Measurements from ENCODE around the gene SHISAL1.

The SHISAL1 gene

DNA sequence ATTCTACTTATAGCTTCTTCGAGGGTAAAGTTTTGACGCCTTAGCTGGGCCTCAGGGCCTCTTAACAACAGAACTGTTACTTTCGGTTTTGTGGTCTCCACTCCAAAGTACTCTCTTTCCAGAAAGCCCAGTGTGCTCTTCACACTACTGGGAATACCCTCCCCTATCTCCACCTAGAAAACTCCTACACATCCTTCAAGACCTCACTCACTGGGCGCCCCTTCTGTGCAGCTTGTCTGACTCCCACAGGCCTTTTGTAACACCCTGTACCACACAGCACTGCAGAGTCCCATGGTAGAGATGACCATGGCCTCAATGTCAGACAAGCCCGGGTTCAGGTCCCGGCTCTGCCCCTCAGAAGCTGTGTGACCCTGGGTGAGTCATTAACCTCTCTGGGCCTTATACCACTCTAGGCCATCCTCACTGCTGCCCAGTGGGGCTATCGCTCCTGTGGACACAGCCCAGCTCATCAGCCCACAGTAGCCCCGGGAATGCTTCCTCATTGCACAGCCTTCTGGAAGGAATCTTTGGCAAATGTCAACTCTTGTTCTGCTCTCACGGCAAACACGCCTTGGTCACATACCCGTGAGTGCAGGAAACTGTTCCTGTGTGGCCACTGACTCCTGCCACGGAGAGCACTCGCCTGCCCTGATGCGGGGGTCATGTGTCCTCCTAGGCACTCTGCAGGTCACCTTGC lies 51.4 kb downstream of the SHISAL1 start:
- H3K4me3 ChIP-seq (replicated peaks; ENCODE audit: low read depth, low read length) = no peak overlapping the region
- DNase-seq (ENCODE audit: low read depth) = no peak
- TF ChIP-seq, protein P1, sequence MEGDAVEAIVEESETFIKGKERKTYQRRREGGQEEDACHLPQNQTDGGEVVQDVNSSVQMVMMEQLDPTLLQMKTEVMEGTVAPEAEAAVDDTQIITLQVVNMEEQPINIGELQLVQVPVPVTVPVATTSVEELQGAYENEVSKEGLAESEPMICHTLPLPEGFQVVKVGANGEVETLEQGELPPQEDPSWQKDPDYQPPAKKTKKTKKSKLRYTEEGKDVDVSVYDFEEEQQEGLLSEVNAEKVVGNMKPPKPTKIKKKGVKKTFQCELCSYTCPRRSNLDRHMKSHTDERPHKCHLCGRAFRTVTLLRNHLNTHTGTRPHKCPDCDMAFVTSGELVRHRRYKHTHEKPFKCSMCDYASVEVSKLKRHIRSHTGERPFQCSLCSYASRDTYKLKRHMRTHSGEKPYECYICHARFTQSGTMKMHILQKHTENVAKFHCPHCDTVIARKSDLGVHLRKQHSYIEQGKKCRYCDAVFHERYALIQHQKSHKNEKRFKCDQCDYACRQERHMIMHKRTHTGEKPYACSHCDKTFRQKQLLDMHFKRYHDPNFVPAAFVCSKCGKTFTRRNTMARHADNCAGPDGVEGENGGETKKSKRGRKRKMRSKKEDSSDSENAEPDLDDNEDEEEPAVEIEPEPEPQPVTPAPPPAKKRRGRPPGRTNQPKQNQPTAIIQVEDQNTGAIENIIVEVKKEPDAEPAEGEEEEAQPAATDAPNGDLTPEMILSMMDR (IDR thresholded peaks at IDR 0.05; ENCODE audit: low read length, missing control alignments) = no peak

DNA sequence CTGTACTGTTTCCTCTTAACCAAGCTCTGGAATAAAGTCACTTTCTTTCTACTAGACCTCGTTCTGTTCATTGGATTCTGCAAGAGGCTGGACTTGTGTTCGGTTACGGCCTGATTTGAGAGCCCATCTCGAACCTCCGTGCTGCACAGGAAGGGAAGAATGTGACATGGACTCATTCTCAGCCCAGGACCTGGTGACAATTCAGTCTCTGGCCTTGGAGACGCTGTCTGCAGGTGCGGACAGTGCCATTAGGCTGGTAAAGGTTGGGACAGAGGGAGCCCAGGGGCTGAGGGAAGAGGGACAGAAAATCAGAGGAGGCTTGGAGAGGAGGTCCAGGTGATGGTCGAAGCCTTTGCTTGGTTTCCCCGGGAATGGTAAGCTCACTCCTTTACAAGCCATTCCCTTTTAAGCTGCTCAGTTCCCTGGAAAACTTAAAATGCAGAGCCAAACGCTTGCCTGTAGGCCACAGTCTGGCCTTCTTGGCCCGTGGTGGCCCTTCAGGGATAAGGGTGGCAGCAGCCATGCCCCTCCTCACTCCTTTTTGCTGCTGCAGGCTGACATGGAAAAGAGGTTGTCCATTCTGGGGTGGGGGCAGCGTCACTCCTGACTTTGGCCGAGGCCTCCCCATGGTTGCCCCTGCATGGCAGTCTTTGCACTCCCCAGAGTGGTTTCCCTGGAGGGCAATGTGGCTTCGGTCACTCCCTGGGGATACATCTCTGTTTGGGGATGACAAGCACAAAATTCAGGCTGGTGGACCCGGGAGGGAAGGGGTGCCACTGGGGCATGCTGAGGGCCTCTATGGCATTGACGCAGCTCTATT lies 52.3 kb downstream of the SHISAL1 start:
- DNase-seq (ENCODE audit: low read depth) = no peak
- TF ChIP-seq, protein P1 (IDR thresholded peaks at IDR 0.05; ENCODE audit: low read length, missing control alignments) = no peak
- H3K4me3 ChIP-seq (replicated peaks; ENCODE audit: low read depth, low read length) = no peak overlapping the region

DNA sequence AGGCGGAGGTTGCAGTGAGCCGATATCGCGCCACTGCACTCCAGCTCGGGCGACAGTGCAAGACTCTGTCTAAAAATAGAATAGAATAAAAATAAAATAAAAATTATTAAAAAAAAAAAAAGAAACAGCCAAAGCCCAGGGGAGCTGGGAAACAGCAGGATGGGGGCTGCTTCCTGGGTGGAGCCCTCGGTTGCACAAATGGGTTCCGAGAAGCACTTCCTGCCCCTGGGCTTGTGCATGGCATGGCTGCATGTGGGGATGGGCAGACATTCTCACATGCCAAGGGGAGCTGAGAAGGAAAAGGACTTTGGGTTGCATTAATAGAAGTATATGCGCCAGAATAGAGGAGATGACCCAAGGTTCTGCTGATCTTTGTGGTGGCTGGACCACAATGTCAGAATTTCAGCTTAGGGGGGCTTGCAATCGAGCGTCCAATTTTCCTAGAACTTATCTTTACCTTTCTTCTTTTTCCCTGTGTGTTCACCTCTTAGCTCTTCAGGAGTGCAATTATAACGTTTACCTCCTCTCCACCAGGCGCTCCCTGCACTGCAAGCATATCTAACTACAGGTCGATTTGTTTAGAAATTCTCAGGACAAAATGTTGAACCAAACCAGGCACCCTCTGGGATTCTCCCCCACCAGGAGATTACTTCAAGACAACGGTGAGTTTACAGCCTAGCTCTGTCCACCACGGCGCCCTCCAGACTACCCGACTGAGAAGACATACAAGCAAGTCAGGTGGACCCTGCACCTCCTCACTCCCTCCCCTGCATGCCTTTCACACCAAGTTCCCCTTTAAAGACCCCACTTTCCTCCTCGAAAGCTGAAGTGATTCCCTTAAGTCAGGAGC lies 53.2 kb downstream of the SHISAL1 start:
- DNase-seq (ENCODE audit: low read depth) = no peak
- H3K4me3 ChIP-seq (replicated peaks; ENCODE audit: low read depth, low read length) = no peak overlapping the region
- TF ChIP-seq, protein P1 (IDR thresholded peaks at IDR 0.05; ENCODE audit: low read length, missing control alignments) = no peak

DNA sequence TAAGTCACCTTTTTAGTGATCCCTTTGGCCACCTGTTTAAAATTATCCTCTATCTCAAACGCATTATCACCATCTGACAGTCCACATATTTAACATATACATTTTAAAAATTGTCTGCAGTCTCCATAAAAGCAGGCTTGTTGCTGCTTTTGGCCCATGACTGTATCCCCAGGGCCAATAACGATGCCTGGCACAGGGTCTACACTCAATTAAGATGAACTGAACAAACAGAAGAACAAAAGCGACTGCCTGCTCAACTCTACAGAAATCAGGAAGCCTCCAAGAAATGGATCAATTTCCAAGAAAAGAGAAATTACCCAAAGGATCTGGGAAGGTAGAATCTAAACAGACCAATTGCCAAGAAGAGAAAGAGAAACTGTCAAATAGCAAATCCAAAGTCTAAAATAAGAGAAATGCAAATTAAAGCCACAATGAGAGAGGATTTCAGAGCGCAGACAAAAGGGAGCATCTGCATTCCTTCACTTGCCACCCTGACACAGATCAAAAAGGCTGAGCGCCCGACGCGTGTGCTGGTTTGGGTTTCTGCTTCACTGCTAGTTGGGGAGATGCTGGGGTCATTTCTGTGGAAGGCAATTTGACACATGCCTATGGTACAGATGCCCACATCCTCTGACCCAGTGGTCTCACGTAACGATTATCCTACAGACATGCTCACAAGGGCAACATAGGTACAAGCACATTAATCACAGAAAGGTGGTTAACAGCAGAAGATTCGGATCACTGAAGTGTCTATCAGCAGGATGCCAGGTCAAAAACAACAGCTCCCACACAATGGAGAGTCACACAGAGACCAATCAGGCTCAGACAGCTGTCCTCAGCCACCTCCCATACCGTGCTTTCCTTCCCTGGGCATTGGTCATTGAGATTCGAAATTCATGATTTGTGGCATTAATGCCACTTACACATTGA lies 55.9 kb downstream of the SHISAL1 start:
- DNase-seq (ENCODE audit: low read depth) = no peak
- TF ChIP-seq, protein P1 (IDR thresholded peaks at IDR 0.05; ENCODE audit: low read length, missing control alignments) = no peak

GRCh38 chr22:44256085-44256484 lies 56.7 kb downstream of the SHISAL1 start:
- no peak for DNase-seq (ENCODE audit: low read depth)
- H3K4me3 ChIP-seq (replicated peaks; ENCODE audit: low read depth, low read length) = no peak overlapping the region
- TF ChIP-seq, protein P1 (IDR thresholded peaks at IDR 0.05; ENCODE audit: low read length, missing control alignments) = no peak

More for the DNA sequence above, 55.9 kb downstream of the SHISAL1 start:
- no peak overlapping the region for H3K4me3 ChIP-seq (replicated peaks; ENCODE audit: low read depth, low read length)

DNA sequence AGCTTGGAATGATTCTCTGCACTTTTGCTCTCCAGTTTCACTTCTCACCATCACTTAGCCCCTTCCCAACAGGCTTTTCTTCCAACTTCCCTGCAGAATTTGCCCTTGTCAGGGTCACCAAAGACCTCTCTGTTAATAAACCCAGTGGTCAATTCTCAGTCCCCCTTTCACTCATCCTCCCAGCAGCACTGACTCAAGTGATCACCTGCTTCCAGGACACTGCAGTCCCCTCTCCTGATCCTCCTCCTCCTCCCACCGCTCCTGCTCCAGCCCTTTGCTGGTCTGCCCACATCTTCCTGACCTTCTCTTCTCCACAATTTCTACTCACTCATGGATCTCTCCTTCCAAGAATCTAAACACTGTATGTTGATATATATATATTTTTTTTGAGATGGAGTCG lies 57.9 kb downstream of the SHISAL1 start:
- no peak overlapping the region for H3K4me3 ChIP-seq (replicated peaks; ENCODE audit: low read depth, low read length)
- no peak for DNase-seq (ENCODE audit: low read depth)
- TF ChIP-seq, protein P1 (IDR thresholded peaks at IDR 0.05; ENCODE audit: low read length, missing control alignments) = no peak

Measured in fibroblast of pulmonary artery (primary cell).